ENCODE measurements around the gene CTIF. TPM values are rescaled to one million over a fixed set of nuclear protein-coding genes. Genes with fewer than 3 reads are reported as not detected.

Gene CTIF
- total RNA-seq, 1 donor from 2014 or later = 51.5 TPM

DNA sequence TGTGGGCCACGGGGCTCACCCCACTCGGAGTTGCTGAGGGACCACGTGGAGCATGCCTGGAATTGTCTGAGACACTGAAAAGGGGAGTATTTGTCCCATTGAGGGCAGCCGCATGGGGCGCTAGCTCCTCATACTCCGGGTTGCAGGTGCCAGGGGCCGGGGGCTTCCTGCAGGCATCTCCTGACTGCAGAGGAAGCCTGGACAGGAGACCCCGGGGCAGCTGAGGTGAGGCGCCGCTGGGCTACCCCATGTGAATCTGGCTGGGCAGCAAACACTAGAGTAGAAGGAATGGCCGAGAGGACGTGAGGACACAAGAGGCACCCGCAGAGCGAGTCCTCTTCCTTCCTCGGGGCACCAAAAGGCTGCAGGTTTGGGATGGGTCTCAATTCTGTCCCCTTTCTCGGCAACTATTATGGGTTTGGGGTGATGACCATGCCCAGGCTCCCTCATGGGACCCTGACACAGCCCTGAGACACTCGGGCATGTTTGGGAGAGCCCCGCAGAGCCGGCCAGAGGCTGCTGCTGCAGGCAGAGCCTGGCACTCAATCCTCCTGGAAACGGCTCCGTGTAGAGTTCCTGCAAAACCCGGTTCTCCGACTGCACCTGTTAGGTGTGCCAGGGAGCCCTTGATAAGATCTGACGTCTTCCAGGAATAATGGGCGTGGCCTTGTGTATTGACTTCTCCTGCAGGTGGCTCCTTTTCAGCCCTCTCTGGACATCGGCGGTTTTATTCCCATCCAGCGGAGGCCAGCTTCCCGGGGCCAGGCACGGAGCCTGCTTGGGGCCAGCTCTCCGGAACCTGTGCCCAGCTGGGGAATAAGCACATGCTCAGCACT lies 77.0 kb downstream of the CTIF start:
- no peak overlapping the region for H3K4me3 Mint-ChIP-seq (ENCODE audit: unreplicated experiment)
- DNase-seq (ENCODE audit: low spot score) = no peak
- TF ChIP-seq, protein P1, sequence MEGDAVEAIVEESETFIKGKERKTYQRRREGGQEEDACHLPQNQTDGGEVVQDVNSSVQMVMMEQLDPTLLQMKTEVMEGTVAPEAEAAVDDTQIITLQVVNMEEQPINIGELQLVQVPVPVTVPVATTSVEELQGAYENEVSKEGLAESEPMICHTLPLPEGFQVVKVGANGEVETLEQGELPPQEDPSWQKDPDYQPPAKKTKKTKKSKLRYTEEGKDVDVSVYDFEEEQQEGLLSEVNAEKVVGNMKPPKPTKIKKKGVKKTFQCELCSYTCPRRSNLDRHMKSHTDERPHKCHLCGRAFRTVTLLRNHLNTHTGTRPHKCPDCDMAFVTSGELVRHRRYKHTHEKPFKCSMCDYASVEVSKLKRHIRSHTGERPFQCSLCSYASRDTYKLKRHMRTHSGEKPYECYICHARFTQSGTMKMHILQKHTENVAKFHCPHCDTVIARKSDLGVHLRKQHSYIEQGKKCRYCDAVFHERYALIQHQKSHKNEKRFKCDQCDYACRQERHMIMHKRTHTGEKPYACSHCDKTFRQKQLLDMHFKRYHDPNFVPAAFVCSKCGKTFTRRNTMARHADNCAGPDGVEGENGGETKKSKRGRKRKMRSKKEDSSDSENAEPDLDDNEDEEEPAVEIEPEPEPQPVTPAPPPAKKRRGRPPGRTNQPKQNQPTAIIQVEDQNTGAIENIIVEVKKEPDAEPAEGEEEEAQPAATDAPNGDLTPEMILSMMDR (IDR thresholded peaks at IDR 0.05; ENCODE audit: unreplicated experiment) = no peak
- H3K4me1 Mint-ChIP-seq (ENCODE audit: unreplicated experiment) = peaks cover 10% of the 10 kb centered on the region
- H3K36me3 Mint-ChIP-seq (ENCODE audit: low read depth, unreplicated experiment) = peaks cover 6% of the 10 kb centered on the region
- no peak overlapping the region for H3K27ac Mint-ChIP-seq (ENCODE audit: unreplicated experiment)
- peaks cover 4% of the 10 kb centered on the region for H3K27me3 Mint-ChIP-seq (ENCODE audit: unreplicated experiment)
- H3K9me3 Mint-ChIP-seq (ENCODE audit: unreplicated experiment) = no peaks in the 10 kb centered on the region

DNA sequence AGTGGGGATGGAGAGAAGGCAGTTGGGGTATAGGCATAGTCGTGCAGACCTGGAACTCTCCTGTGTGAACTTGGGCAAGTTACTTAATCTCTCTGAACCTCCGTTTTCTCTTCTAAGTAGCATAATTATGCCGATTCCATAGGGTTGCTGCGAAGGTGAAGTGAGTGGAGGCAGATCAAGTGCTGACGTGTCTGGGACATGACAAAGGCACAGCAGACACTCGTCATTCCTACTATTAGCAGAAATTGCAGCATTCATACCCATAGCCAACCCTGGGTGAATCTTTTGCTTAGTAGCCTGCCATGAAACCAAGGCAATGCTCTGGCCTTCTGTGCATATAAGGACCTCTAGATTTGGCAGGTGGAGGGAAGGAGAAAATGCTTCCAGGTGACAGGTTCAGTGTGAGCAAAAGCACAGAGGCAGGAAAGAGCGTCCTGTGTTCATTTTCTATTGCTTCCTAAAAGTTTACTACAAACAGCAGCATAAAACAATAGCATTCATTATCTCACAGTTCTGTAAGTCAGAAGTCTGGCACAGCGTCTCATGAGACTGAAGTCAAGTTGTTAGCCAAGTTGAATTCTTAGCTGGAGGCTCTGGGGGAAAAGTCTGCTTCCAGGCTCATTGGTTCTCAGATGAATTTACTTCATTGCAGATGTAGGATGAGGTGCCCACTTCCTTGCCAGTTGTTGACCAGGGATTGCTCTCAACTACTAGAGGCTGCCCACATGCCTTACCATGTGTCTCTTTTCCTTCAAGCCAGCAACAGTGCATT lies 77.8 kb downstream of the CTIF start:
- H3K36me3 Mint-ChIP-seq (ENCODE audit: low read depth, unreplicated experiment) = peaks cover 15% of the 10 kb centered on the region

DNA sequence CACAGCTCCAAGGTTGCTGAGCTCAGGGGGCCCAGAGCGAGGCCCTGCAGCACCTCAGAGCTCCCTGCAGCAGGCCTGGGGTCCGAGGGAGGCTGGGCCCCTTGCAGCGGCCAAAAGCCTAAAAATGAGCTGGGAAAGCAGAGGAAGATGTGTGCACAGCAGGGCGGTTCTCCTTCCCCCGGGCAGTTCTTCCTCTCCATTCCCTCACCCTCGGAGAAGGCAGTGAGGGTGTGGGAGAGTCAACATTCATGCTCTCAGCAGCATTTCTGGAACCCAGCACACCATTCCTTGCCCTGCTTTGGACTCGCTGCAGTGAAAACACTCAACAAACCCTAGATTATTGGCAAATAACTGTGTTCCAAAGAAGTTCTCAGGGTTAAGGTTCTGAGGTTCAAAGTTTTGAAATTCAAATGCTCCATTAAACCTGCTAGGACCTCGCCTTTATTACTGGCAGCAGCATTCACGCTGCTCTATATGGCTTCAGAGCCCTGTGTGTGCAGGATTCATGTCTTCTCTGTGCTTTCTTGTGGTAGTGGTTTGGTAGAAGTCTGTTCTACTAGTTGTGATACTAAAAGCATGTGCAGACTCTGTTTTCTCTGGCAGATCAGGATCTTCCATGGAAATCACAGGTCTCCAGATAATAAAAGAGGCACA lies 79.1 kb downstream of the CTIF start:
- Mint-ChIP-seq H3K36me3 (ENCODE audit: low read depth, unreplicated experiment) (peaks cover 16% of the 10 kb centered on the region), H3K9me3 (ENCODE audit: unreplicated experiment) (no peaks in the 10 kb centered on the region), H3K27ac (ENCODE audit: unreplicated experiment) (no peak overlapping the region), H3K4me1 (ENCODE audit: unreplicated experiment) (peaks cover 10% of the 10 kb centered on the region), H3K27me3 (ENCODE audit: unreplicated experiment) (peaks cover 7% of the 10 kb centered on the region), H3K4me3 (ENCODE audit: unreplicated experiment) (no peak overlapping the region)
- DNase-seq (ENCODE audit: low spot score) = no peak
- TF ChIP-seq, protein P1 (IDR thresholded peaks at IDR 0.05; ENCODE audit: unreplicated experiment) = no peak

More for the DNA sequence above, 77.8 kb downstream of the CTIF start:
- Mint-ChIP-seq H3K27me3 (ENCODE audit: unreplicated experiment) (peaks cover 7% of the 10 kb centered on the region), H3K9me3 (ENCODE audit: unreplicated experiment) (no peaks in the 10 kb centered on the region), H3K4me1 (ENCODE audit: unreplicated experiment) (peaks cover 10% of the 10 kb centered on the region), H3K4me3 (ENCODE audit: unreplicated experiment) (no peak overlapping the region), H3K27ac (ENCODE audit: unreplicated experiment) (no peak overlapping the region)
- DNase-seq (ENCODE audit: low spot score) = no peak
- TF ChIP-seq, protein P1 (IDR thresholded peaks at IDR 0.05; ENCODE audit: unreplicated experiment) = no peak

DNA sequence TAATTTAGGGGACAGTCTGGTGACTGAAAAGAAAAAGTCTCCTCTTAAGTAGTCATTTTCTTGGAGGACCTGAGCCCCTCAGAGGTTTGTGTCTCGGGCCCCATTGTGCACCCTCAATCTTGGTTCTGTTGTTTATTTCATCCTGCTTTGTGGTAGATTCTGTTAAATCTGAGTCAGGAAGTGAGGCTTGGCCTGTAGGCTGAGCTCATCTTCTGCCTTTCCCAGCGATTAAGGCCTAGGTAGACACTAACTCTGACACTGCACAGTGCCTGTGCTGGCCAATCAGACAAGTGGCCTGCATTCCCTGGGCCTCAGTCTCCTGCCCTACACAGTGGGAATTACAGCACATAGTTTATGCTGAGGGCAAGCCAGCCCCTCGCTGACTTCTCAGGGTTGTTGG lies 80.2 kb downstream of the CTIF start:
- no peak overlapping the region for H3K4me3 Mint-ChIP-seq (ENCODE audit: unreplicated experiment)

More for the DNA sequence above, 80.2 kb downstream of the CTIF start:
- TF ChIP-seq, protein P1 (IDR thresholded peaks at IDR 0.05; ENCODE audit: unreplicated experiment) = no peak
- H3K9me3 Mint-ChIP-seq (ENCODE audit: unreplicated experiment) = no peaks in the 10 kb centered on the region
- peaks cover 16% of the 10 kb centered on the region for H3K36me3 Mint-ChIP-seq (ENCODE audit: low read depth, unreplicated experiment)
- H3K4me1 Mint-ChIP-seq (ENCODE audit: unreplicated experiment) = peaks cover 11% of the 10 kb centered on the region
- peaks cover 7% of the 10 kb centered on the region for H3K27me3 Mint-ChIP-seq (ENCODE audit: unreplicated experiment)
- DNase-seq (ENCODE audit: low spot score) = no peak
- H3K27ac Mint-ChIP-seq (ENCODE audit: unreplicated experiment) = no peak overlapping the region
